Upper lobe of right lung (tissue), 1 donor: Measurements from ENCODE around the gene RAD51B. TPM values are rescaled to one million over a fixed set of nuclear protein-coding genes. Genes with fewer than 3 reads are reported as not detected.

Experiments used
- ATAC-seq: fragments of 200-7000 bp; cut with Tn5 transposase; one replicate; pipeline ENCODE4 v1.9.1; 2020; ENCODE audit warnings: mild to moderate bottlenecking, moderate library complexity
- DNase-seq: peaks from one replicate; pipeline ENCODE4 v3.0.0-alpha.2; 2020
- H3K27ac ChIP-seq: fragments of 200-600 bp; one replicate; pipeline ENCODE4 v1.8.0; 2022
- H3K27me3 ChIP-seq: fragments of 200-600 bp; one replicate; pipeline ENCODE4 v1.8.0; 2022; ENCODE audit warnings: mild to moderate bottlenecking
- H3K36me3 ChIP-seq: fragments of 200-600 bp; one replicate; pipeline ENCODE4 v1.8.0; 2022
- H3K4me1 ChIP-seq: fragments of 200-600 bp; one replicate; pipeline ENCODE4 v1.8.0; 2022
- H3K4me3 ChIP-seq: fragments of 200-600 bp; one replicate; pipeline ENCODE4 v1.8.0; 2022; ENCODE audit warnings: mild to moderate bottlenecking
- H3K9me3 ChIP-seq: fragments of 200-600 bp; one replicate; pipeline ENCODE4 v1.8.0; 2022
- CTCF ChIP-seq: fragments of 200-600 bp; IDR thresholded peaks from one replicate; pipeline ENCODE4 v1.8.0; 2022; ENCODE audit warnings: antibody characterized with exemption
- intact Hi-C: fragments of 100-400 bp; cut with DNase I; formaldehyde crosslinking; loops from one replicate; pipeline ENCODE4 v1.11.0; 2022
- total RNA-seq: library from RNA; stranded (reverse); fragmentation: NEBNext Ultra II Directional; extraction: Animal tissue kit (Norgen Biotek cat#: 25700); gene quantifications from one replicate; pipeline ENCODE4 v1.2.1, GENCODE V29; 2021
- donor health status: DM: no; HTN: yes; CAD: no; lungs with severe emphysema.

RAD51B gene
- total RNA-seq, 1 donor from 2014 or later, result 11.5 TPM

- intact Hi-C loops, result loop anchor here (10.0 kb wide), 3 partner anchors 301 to 569 kb away; no protein-coding TSS in a partner anchor
- no peak for DNase-seq
- H3K27ac ChIP-seq, result peak overlapping the region; percentile 64
- no peaks in the 10 kb centered on the region for H3K9me3 ChIP-seq
- TF ChIP-seq CTCF, result no peak
- no peak overlapping the region for H3K4me3 ChIP-seq
- no peak for ATAC-seq
- H3K4me1 ChIP-seq, result peaks cover 68% of the 10 kb centered on the region
- H3K27me3 ChIP-seq, result no peaks in the 10 kb centered on the region
- no peaks in the 10 kb centered on the region for H3K36me3 ChIP-seq
Observed at GRCh38 chr14:68245146-68246073, 425.8 kb downstream of the RAD51B start.

- no peak for TF ChIP-seq CTCF
- peaks cover 76% of the 10 kb centered on the region for H3K4me1 ChIP-seq
- H3K36me3 ChIP-seq, result no peaks in the 10 kb centered on the region
- intact Hi-C loops, result loop anchor here (10.0 kb wide), 3 partner anchors 301 to 569 kb away; no protein-coding TSS in a partner anchor
- no peak for DNase-seq
- ATAC-seq, result no peak
- no peak overlapping the region for H3K4me3 ChIP-seq
- no peaks in the 10 kb centered on the region for H3K9me3 ChIP-seq
- H3K27me3 ChIP-seq, result no peaks in the 10 kb centered on the region
- peak overlapping the region; percentile 64 for H3K27ac ChIP-seq
Observed at GRCh38 chr14:68246074-68246785, 426.7 kb downstream of the RAD51B start.

- intact Hi-C loops, result loop anchor here (10.0 kb wide), 3 partner anchors 302 to 568 kb away; no protein-coding TSS in a partner anchor
- H3K4me3 ChIP-seq, result no peak overlapping the region
- H3K36me3 ChIP-seq, result no peaks in the 10 kb centered on the region
- H3K9me3 ChIP-seq, result no peaks in the 10 kb centered on the region
- ATAC-seq (no peak), DNase-seq (no peak)
- H3K27ac ChIP-seq, result peak overlapping the region; percentile 64
- TF ChIP-seq CTCF, result no peak
- H3K4me1 ChIP-seq, result peaks cover 79% of the 10 kb centered on the region
- no peaks in the 10 kb centered on the region for H3K27me3 ChIP-seq
Observed at GRCh38 chr14:68246786-68247105, 427.2 kb downstream of the RAD51B start.

DNA sequence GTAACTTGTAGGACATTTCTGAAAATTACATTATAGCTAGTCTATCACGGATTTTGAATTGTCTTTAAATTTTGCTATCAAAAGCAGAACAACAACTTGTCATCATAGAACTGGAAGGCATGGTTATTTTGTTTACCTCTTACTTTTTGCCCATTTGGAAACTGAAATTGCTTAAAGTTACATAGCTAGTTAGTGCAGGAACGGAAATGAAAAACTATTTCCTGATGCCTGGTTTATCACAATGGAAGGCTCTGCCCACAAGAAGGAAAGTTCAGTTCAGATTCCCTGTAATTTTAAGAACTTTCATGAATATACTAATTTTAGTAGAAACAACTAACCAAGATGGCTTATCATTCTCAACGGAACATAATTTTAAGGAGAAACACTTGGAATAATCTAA is 427.7 kb downstream of the RAD51B start:
- no peak for ATAC-seq
- no peak for DNase-seq
- no peaks in the 10 kb centered on the region for H3K27me3 ChIP-seq
- no peaks in the 10 kb centered on the region for H3K36me3 ChIP-seq
- H3K27ac ChIP-seq, result peak overlapping the region; percentile 64
- H3K4me3 ChIP-seq, result no peak overlapping the region
- intact Hi-C loops, result loop anchor here (10.0 kb wide), 3 partner anchors 302 to 568 kb away; no protein-coding TSS in a partner anchor
- H3K9me3 ChIP-seq, result no peaks in the 10 kb centered on the region
- TF ChIP-seq CTCF, result no peak
- H3K4me1 ChIP-seq, result peaks cover 77% of the 10 kb centered on the region

DNA sequence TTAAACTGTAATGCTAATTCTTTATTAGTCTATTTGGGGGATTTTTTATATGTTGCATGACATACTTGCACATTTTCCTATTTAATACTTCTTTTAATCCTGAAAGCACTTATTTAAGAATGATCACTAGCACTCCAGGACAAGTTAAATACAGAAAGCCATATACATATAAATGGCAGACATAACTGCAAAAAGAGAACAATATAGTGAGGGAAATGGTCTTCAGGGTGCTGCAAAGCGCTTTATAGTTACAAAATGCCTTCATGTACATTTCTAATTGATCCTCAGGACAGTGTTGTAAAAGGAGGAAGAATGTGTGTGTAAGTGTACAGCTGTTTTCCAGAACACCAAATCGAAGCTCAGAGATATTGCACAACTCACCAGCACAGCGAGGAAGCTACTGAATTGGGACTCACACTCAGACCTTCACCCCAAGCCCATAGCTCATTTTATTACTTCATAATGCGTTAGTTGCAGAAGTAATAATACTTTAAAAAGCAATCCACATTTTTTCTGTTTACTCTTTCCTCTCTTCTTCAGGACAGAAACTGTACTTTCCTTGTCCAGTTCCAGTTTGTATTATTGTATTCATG is 428.2 kb downstream of the RAD51B start:
- Histone ChIP-seq H3K4me3 (no peak overlapping the region), H3K27ac (peak overlapping the region; percentile 47)
- ATAC-seq, result peak; percentile 66

More for the DNA sequence above, 428.2 kb downstream of the RAD51B start:
- no peak for TF ChIP-seq CTCF
- intact Hi-C loops, result loop anchor here (10.0 kb wide), 3 partner anchors 303 to 567 kb away; no protein-coding TSS in a partner anchor
- Histone ChIP-seq H3K4me1 (peaks cover 77% of the 10 kb centered on the region), H3K36me3 (no peaks in the 10 kb centered on the region), H3K9me3 (no peaks in the 10 kb centered on the region), H3K27me3 (no peaks in the 10 kb centered on the region)
- no peak for DNase-seq
